HEK293T (cell line): ENCODE data around the gene BTN1A1.

Experiments used
- FOXA1 ChIP-seq: fragments of 450-650 bp; IDR thresholded peaks from 2 replicates; pipeline ENCODE4 v1.6.1; 2016; ENCODE audit warnings: mild to moderate bottlenecking
- FOXK2 ChIP-seq: fragments of 450-650 bp; IDR thresholded peaks from 2 replicates; pipeline ENCODE4 v1.6.1; 2016; ENCODE audit warnings: mild to moderate bottlenecking
- FOXM1 ChIP-seq: fragments of 450-650 bp; IDR thresholded peaks from 2 replicates; pipeline ENCODE4 v1.6.1; 2017; ENCODE audit warnings: mild to moderate bottlenecking, borderline replicate concordance
- L3MBTL2 ChIP-seq: fragments of 450-650 bp; conservative IDR thresholded peaks from 2 replicates; pipeline ENCODE4 v1.6.1; 2016; ENCODE audit warnings: mild to moderate bottlenecking
- LEF1 ChIP-seq: fragments of 450-650 bp; IDR thresholded peaks from 2 replicates; pipeline ENCODE4 v1.6.1; 2017; ENCODE audit warnings: mild to moderate bottlenecking, borderline replicate concordance
- NFRKB ChIP-seq: fragments of 450-650 bp; IDR thresholded peaks from 2 replicates; pipeline ENCODE4 v1.6.1; 2016; ENCODE audit warnings: mild to moderate bottlenecking, moderate library complexity
- SP1 ChIP-seq: fragments of 450-650 bp; IDR thresholded peaks from 2 replicates; pipeline ENCODE4 v1.6.1; 2017
- SUZ12 ChIP-seq: fragments of 450-650 bp; IDR thresholded peaks from 2 replicates; pipeline ENCODE4 v1.6.1; 2016; ENCODE audit warnings: mild to moderate bottlenecking
- TARDBP ChIP-seq: fragments of 450-650 bp; IDR thresholded peaks from 2 replicates; pipeline ENCODE4 v1.6.1; 2016
- ZNF384 ChIP-seq: fragments of 450-650 bp; IDR thresholded peaks from 2 replicates; pipeline ENCODE4 v1.6.1; 2016

DNA sequence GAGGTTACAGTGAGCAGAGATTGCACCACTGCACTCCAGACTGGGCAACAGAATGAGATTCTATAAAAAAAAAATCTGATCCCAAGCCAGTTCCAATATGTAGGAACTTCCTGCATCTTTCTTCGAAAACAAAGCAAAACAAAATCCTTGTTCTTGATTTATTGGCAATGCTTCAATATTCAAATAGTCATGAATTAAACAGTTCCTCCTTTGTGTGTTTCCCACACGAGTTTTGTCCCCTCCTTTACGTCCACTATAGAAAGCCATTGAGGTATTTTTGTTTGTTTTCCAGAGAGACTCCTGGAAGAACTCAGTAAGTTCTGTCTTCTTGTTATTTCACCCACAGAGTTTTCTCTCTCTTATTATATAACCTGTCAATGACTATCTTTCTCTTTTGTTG, 7.6 kb downstream of the BTN1A1 start:
- TF ChIP-seq LEF1 (no peak), SUZ12 (no peak), FOXM1 (no peak), L3MBTL2 (no peak), SP1 (no peak), TARDBP (no peak), FOXK2 (no peak), FOXA1 (no peak), NFRKB (no peak), ZNF384 (no peak)
